GM13976 (cell line): ENCODE data around the gene PKP3.

ENCODE experiments used
- DNase-seq: peaks from one replicate; pipeline ENCODE4 v3.0.0; 2012; ENCODE audit warnings: low spot score
- CTCF ChIP-seq: IDR thresholded peaks from 2 replicates; pipeline ENCODE4 v1.5.1; 2012; ENCODE audit warnings: borderline replicate concordance, mild to moderate bottlenecking; ENCODE audit not compliant: insufficient read depth; ENCODE audit errors: extremely low read depth, missing control alignments, control extremely low read depth
- in situ Hi-C: fragments of 300-500 bp; cut with MboI; formaldehyde crosslinking; loops from one replicate; pipeline ENCODE4 v1.12.0; 2022; ENCODE audit warnings: low sequenced_read_pairs, mixed read lengths, inconsistent platforms; ENCODE audit not compliant: unreplicated experiment

PKP3 gene

GRCh38 chr11:365831-366230 is 28.2 kb upstream of the PKP3 start:
- in situ Hi-C loops: loop anchor here (10.0 kb wide), 1 partner anchor 121 kb away; no protein-coding TSS in a partner anchor
- peak; percentile 14 for DNase-seq
- no peak for TF ChIP-seq CTCF

GRCh38 chr11:367956-368413 is 26.0 kb upstream of the PKP3 start:
- TF ChIP-seq CTCF: no peak
- in situ Hi-C loops: loop anchor here (10.0 kb wide), 1 partner anchor 123 kb away; no protein-coding TSS in a partner anchor
- no peak for DNase-seq

- TF ChIP-seq CTCF: no peak
- in situ Hi-C loops: loop anchor here (10.0 kb wide), 1 partner anchor 124 kb away; no protein-coding TSS in a partner anchor
- DNase-seq: no peak
Measured at GRCh38 chr11:368414-369335, 25.3 kb upstream of the PKP3 start.

- no peak for TF ChIP-seq CTCF
- in situ Hi-C loops: loop anchor here (10.0 kb wide), 1 partner anchor 125 kb away; no protein-coding TSS in a partner anchor
- DNase-seq: no peak
Measured at GRCh38 chr11:369336-370018, 24.5 kb upstream of the PKP3 start, which contains the start of gene B4GALNT4. Gene B4GALNT4 (plus strand): TSS chr11:369499. CDS start chr11:369804, 305 bp downstream.

GRCh38 chr11:370070-370941 is 23.7 kb upstream of the PKP3 start:
- TF ChIP-seq CTCF: no peak
- in situ Hi-C loops: no loop called here
- no peak for DNase-seq
